KMS-11 (cell line): ENCODE data around the gene U2AF2.

Experiments used
- H2AFZ ChIP-seq: fragments of 200-600 bp; sonication (generic); 2 replicates; pipeline ENCODE4 v1.6.1; 2016; ENCODE audit warnings: antibody characterized with exemption, mixed run types, low read depth
- H3K27ac ChIP-seq: fragments of 200-600 bp; sonication (generic); 2 replicates; pipeline ENCODE4 v1.6.1; 2016; ENCODE audit warnings: mild to moderate bottlenecking, mixed run types
- H3K27me3 ChIP-seq: fragments of 200-600 bp; sonication (generic); 2 replicates; pipeline ENCODE4 v1.6.1; 2017; ENCODE audit warnings: mild to moderate bottlenecking, low read depth, mixed run types, moderate library complexity; ENCODE audit not compliant: insufficient read depth
- H3K36me3 ChIP-seq: fragments of 200-600 bp; sonication (generic); 2 replicates; pipeline ENCODE4 v1.6.1; 2017; ENCODE audit warnings: mild to moderate bottlenecking, mixed run types; ENCODE audit not compliant: insufficient read depth
- H3K4me1 ChIP-seq: fragments of 200-600 bp; sonication (generic); 2 replicates; pipeline ENCODE4 v1.6.1; 2016; ENCODE audit warnings: mild to moderate bottlenecking, low read depth, mixed run types; ENCODE audit not compliant: poor library complexity, severe bottlenecking
- H3K4me2 ChIP-seq: fragments of 200-600 bp; sonication (generic); 2 replicates; pipeline ENCODE4 v1.7.0; 2016; ENCODE audit warnings: mild to moderate bottlenecking, mixed run types
- H3K4me3 ChIP-seq: fragments of 200-600 bp; sonication (generic); IDR thresholded peaks from 2 replicates; pipeline ENCODE4 v1.6.1; 2017; ENCODE audit warnings: low read depth, low read length, mixed read lengths; ENCODE audit not compliant: insufficient read depth
- H3K79me2 ChIP-seq: fragments of 200-600 bp; sonication (generic); 2 replicates; pipeline ENCODE4 v1.6.1; 2016; ENCODE audit warnings: low read depth, mixed run types; ENCODE audit not compliant: insufficient read depth
- H3K9ac ChIP-seq: fragments of 200-600 bp; sonication (generic); 2 replicates; pipeline ENCODE4 v1.6.1; 2016; ENCODE audit warnings: mild to moderate bottlenecking, mixed run types
- H4K20me1 ChIP-seq: fragments of 200-600 bp; sonication (generic); 2 replicates; pipeline ENCODE4 v1.6.1; 2016; ENCODE audit warnings: mild to moderate bottlenecking, mixed run types; ENCODE audit not compliant: insufficient read depth
- TF ChIP-seq, protein P1 (sequence below): fragments of 200-600 bp; sonication (generic); conservative IDR thresholded peaks from 2 replicates; pipeline ENCODE4 v1.6.1; 2017; ENCODE audit warnings: low read depth, mild to moderate bottlenecking, antibody characterized with exemption, low read length, moderate library complexity, mixed read lengths

The U2AF2 gene

GRCh38 chr19:55668603-55669348 is 13.9 kb downstream of the U2AF2 start:
- Histone ChIP-seq H3K36me3 (no peaks in the 10 kb centered on the region; the same call in 1 of the 2 replicates), H4K20me1 (no peaks in the 10 kb centered on the region), H3K4me1 (peaks cover 2% of the 10 kb centered on the region), H3K79me2 (peaks cover 88% of the 10 kb centered on the region), H3K4me3 (no peak overlapping the region), H3K9ac (no peak overlapping the region), H3K27me3 (no peaks in the 10 kb centered on the region), H2AFZ (no peak overlapping the region), H3K27ac (no peak overlapping the region), H3K4me2 (no peak overlapping the region)
- TF ChIP-seq, protein P1, sequence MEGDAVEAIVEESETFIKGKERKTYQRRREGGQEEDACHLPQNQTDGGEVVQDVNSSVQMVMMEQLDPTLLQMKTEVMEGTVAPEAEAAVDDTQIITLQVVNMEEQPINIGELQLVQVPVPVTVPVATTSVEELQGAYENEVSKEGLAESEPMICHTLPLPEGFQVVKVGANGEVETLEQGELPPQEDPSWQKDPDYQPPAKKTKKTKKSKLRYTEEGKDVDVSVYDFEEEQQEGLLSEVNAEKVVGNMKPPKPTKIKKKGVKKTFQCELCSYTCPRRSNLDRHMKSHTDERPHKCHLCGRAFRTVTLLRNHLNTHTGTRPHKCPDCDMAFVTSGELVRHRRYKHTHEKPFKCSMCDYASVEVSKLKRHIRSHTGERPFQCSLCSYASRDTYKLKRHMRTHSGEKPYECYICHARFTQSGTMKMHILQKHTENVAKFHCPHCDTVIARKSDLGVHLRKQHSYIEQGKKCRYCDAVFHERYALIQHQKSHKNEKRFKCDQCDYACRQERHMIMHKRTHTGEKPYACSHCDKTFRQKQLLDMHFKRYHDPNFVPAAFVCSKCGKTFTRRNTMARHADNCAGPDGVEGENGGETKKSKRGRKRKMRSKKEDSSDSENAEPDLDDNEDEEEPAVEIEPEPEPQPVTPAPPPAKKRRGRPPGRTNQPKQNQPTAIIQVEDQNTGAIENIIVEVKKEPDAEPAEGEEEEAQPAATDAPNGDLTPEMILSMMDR = no peak

- Histone ChIP-seq H3K9ac (no peak overlapping the region), H3K4me2 (no peak overlapping the region), H3K79me2 (peaks cover 79% of the 10 kb centered on the region), H3K27ac (no peak overlapping the region), H4K20me1 (no peaks in the 10 kb centered on the region), H3K4me1 (peaks cover 3% of the 10 kb centered on the region), H3K27me3 (no peaks in the 10 kb centered on the region), H2AFZ (no peak overlapping the region), H3K36me3 (no peaks in the 10 kb centered on the region; the same call in 1 of the 2 replicates), H3K4me3 (no peak overlapping the region)
- TF ChIP-seq, protein P1 = no peak
Measured at GRCh38 chr19:55669418-55670279, 14.8 kb downstream of the U2AF2 start.

- H3K27me3 ChIP-seq = no peaks in the 10 kb centered on the region
- H3K4me1 ChIP-seq = peaks cover 3% of the 10 kb centered on the region
- no peak overlapping the region for H2AFZ ChIP-seq
- H4K20me1 ChIP-seq = no peaks in the 10 kb centered on the region
- peaks cover 75% of the 10 kb centered on the region for H3K79me2 ChIP-seq
- H3K4me3 ChIP-seq = no peak overlapping the region
- TF ChIP-seq, protein P1 = no peak
- H3K36me3 ChIP-seq = no peaks in the 10 kb centered on the region; the same call in 1 of the 2 replicates
- no peak overlapping the region for H3K27ac ChIP-seq
- no peak overlapping the region for H3K9ac ChIP-seq
- no peak overlapping the region for H3K4me2 ChIP-seq
Measured at GRCh38 chr19:55670280-55671053, 15.6 kb downstream of the U2AF2 start.

GRCh38 chr19:55671054-55671378 is 16.2 kb downstream of the U2AF2 start:
- Histone ChIP-seq H2AFZ (no peak overlapping the region), H3K27me3 (no peaks in the 10 kb centered on the region), H3K4me3 (no peak overlapping the region), H3K79me2 (peaks cover 75% of the 10 kb centered on the region), H3K9ac (no peak overlapping the region), H3K36me3 (no peaks in the 10 kb centered on the region; the same call in 1 of the 2 replicates), H3K4me1 (peaks cover 4% of the 10 kb centered on the region), H4K20me1 (no peaks in the 10 kb centered on the region), H3K27ac (no peak overlapping the region), H3K4me2 (no peak overlapping the region)
- TF ChIP-seq, protein P1 = no peak
